Measurements from ENCODE around the gene KLF1.
"Not testable (repeated sequence)": the region's sequence is repeated elsewhere in the genome, so short reads cannot be mapped to it uniquely, and the experiment has no call there.

KLF1 gene

DNA sequence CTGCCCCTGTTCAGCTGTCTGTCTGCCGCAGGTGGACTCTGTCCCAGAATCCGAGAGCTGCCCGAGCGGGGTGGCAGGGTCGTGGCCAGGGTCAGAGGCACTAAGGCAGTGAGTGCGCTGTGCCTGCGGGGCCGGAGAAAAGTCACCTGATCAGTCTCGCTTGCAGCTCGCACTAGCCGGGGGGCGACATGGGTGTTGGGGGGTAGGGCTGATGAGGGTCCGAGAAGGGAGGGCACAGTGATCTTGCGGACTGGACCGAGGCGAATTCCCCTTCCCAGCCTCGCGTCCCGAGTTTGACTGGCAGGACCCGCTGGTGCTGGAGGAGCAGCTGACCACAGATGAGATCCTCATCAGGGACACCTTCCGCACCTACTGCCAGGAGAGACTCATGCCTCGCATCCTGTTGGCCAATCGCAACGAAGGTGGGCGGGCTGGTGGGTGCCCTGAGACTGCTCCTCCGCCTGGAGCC lies 4.6 kb upstream of the KLF1 start:
- peak overlapping the region; percentile 96 for H3K4me3 ChIP-seq (ENCODE audit: low read depth, low read length)

- H3K4me3 ChIP-seq (ENCODE audit: low read depth, low read length): peak within 1 kb of the TSS; percentile 96
Observed at GRCh38 chr19:12890787-12891552, 4.0 kb upstream of the KLF1 start, which contains the start of gene GCDH. Gene GCDH (plus strand): TSS chr19:12891160. CDS start chr19:12891305, 145 bp downstream.

- not testable (repeated sequence) for H3K4me3 ChIP-seq (ENCODE audit: low read depth, low read length)
Observed at GRCh38 chr19:12890299-12890786, 3.3 kb upstream of the KLF1 start.

- H3K4me3 ChIP-seq (ENCODE audit: low read depth, low read length): no peak overlapping the region
Observed at GRCh38 chr19:12888006-12888603, 1.1 kb upstream of the KLF1 start.

GRCh38 chr19:12886651-12886968 lies 391 bp downstream of the KLF1 start:
- no peak overlapping the region for H3K4me3 ChIP-seq (ENCODE audit: low read depth, low read length)

- H3K4me3 ChIP-seq (ENCODE audit: low read depth, low read length): peak overlapping the region; percentile 60
Observed at GRCh38 chr19:12885749-12886650, 1.0 kb downstream of the KLF1 start.

DNA sequence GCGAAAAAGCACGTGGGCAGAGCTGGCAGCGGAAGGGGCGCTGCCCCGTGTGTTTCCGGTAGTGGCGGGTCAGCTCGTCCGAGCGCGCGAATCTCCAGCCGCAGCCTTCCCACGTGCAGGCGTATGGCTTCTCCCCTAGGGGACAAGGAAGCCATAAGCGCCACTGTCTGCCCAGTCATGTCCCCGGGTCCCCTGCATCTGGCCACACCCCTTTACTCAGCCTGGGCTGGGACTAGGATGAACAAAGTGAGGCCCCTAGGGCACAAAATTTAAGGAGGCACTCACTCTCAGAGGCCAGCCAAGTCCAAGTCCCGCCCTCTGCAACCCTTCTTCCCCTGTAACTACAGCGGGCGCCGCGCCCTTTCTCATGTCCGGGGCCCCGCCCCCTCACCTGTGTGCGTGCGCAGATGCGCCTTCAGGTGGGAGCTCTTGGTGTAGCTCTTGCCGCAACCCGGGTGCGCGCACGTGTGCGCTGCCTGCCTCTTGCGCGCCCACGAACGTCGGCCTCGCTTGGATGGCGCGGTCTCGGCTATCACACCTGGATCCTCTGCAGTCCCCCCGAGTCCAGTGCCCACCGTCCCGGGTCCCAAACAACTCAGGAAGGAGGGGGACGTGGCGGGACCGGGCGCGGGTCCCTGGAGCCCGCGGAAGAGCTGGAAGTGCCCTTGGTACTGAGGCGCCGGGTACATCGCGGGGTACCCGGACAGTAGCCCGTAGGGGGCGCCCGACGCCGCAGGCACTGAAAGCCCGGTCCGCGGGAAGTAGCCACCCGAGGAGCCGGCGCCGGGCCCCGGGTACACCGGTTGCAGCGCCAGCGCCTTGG lies 1.9 kb downstream of the KLF1 start:
- peak overlapping the region; percentile 60 for H3K4me3 ChIP-seq (ENCODE audit: low read depth, low read length)

GRCh38 chr19:12884627-12884925 lies 2.4 kb downstream of the KLF1 start:
- H3K4me3 ChIP-seq (ENCODE audit: low read depth, low read length): peak overlapping the region; percentile 6

- no peak overlapping the region for H3K4me3 ChIP-seq (ENCODE audit: low read depth, low read length)
Observed at GRCh38 chr19:12884202-12884601, 2.8 kb downstream of the KLF1 start.

- no peak overlapping the region for H3K4me3 ChIP-seq (ENCODE audit: low read depth, low read length)
Observed at GRCh38 chr19:12882589-12882988, 4.4 kb downstream of the KLF1 start.

DNA sequence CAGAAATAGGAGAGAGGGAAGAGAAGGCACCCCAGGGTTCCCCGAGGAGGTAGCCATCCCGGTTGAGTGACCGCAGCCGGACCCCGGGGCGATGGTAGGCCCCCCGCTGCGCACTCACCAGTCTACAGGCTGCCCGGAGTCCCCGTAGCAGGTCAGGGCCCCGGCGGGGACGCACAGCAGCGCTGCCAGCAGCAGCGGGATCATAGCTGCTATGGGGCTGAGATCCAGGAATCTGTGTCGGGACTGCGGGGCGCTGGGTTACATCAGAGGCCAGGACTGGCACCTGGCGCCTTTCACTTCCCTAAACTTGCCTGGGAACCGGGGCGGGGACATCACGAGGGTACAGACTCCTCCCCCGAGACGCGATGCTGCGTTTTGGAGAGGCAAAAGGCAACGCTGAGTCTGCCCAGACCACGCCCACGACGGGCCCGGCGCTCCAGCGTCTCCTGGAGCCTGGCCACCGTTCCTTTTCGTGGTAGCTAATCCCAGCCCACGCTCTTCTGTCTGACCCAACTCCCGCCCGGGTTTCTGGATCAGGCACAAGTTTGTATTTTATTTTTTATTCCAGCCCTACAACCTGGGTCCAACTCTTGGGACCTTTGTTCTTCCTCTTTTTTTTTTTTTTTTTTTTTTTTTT lies 5.7 kb downstream of the KLF1 start, which contains the start of gene DNASE2:
Gene DNASE2 (minus strand): TSS at position 278 of the 637 bp plus-strand sequence. CDS start 74 bp downstream, at position 204.
- peak within 1 kb of the TSS; percentile 73 for H3K4me3 ChIP-seq (ENCODE audit: low read depth, low read length)

DNA sequence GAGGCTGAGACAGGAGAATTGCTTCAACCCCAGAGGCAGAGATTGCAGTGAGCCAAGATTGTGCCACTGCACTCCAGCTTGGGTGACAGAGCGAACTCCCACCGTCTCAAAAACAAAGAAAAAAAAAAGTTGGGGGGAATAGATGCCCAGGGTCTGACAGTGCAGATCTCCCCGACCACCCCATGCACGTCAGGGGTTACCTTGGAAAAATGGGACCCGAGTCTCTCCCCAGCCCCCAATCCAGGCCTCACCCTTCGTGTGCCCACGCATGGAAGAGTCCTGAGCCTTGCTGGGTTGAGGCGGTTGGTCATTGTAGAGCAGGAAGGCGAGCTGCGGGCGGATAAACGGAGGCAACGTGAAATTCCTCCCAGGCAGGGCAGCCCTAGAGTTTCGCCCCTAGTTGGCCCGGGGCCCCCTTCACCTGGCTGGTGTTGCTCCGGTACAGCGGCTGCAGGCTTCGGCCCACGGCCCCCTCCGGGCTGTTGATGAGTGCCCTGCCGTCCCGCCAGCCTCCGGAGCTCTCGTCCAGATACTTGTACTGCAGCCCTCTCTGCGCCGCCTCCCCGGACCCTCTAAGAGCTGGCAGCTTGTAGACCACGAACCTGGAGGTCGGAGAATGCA lies 6.3 kb downstream of the KLF1 start:
- H3K4me3 ChIP-seq (ENCODE audit: low read depth, low read length): peak overlapping the region; percentile 73

DNA sequence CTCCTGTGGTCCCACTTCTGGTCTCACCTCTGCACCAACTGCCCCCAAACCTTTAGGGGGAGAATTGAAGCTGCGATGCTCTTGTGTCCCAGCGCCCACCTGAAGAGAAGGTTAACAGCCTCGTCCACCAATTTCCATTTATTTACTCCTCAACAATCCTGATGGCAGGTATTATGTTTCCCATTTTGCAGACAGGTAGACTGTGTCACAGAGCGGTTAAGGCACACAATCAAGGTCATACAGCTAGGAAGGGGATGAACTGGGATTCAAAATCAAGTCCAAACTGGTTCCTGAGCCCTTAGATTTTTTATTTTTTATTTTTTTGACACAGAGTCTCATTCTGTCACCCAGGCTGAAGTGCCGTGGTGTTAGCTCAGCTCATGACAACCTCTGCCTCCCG lies 11.9 kb downstream of the KLF1 start:
- H3K4me3 ChIP-seq (ENCODE audit: low read depth, low read length): no peak overlapping the region

DNA sequence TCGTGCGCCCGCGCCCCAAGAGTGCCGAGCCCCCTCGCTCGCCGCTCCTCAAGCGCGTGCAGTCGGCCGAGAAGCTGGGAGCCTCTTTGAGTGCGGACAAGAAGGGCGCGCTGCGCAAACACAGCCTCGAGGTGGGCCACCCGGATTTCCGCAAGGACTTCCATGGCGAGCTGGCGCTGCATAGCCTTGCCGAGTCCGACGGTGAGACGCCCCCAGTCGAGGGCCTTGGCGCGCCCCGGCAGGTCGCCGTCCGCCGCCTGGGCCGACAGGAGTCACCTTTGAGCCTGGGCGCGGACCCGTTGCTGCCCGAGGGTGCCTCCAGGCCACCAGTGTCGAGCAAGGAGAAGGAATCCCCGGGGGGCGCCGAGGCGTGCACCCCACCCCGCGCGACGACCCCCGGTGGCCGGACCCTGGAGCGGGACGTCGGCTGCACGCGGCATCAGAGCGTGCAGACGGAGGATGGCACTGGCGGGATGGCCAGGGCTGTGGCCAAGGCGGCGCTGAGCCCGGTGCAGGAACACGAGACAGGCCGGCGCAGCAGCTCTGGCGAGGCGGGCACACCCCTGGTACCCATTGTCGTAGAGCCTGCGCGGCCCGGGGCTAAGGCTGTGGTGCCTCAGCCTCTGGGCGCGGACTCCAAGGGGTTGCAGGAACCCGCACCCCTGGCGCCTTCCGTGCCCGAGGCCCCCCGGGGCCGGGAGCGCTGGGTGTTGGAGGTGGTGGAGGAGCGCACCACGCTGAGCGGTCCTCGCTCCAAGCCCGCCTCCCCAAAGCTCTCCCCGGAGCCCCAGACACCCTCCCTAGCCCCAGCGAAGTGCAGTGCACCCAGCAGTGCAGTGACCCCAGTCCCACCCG lies 12.9 kb downstream of the KLF1 start:
- no peak overlapping the region for H3K4me3 ChIP-seq (ENCODE audit: low read depth, low read length)

GRCh38 chr19:12872941-12873890 lies 13.8 kb downstream of the KLF1 start:
- H3K4me3 ChIP-seq (ENCODE audit: low read depth, low read length): no peak overlapping the region

- H3K4me3 ChIP-seq (ENCODE audit: low read depth, low read length): no peak overlapping the region
Observed at GRCh38 chr19:12872255-12872654, 14.7 kb downstream of the KLF1 start.

DNA sequence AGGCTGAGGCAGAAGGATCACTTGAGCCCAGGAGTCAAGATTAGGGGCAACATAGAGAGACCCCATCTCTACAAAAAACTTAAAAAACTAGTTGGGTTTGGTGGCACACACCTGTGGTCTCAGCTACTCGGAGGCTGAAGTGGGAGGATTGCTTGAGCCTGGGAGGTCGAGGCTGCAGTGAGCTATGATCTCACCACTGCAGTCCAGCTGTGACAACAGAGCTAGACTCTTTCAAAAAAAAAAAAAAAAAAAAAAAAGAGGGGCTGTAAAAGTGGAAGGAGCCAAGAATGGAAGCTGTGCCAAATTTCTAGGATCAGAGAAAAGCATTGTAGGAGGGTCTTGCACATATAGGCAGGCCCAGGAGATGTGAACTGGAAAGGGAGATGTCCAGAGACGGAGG lies 15.3 kb downstream of the KLF1 start:
- no peak overlapping the region for H3K4me3 ChIP-seq (ENCODE audit: low read depth, low read length)

Data from iPS-11a (cell line).